Panc1 (cell line): ENCODE results near the gene ELK3. TPM values are rescaled to one million over a fixed set of nuclear protein-coding genes. Genes with fewer than 3 reads are reported as not detected.

Experiments used
- ATAC-seq: fragments of 200-7000 bp; cut with Tn5 transposase; 2 replicates; pipeline ENCODE4 v1.9.1; 2020; ENCODE audit warnings: mild to moderate bottlenecking, moderate library complexity
- BruUV-seq: library from RNA; stranded (reverse); fragments of 400-500 nt; replicated peaks from 2 replicates; lab custom pipeline; 2021; lab: Mats Ljungman, UMichigan
- CTCF ChIA-PET: fragments of 300-600 bp; sonication (Branson Sonifier 250); formaldehyde crosslinking; loops from one replicate; lab custom pipeline; 2022; ENCODE audit warnings: antibody characterized with exemption; lab: Charles Lee
- POLR2A ChIA-PET: fragments of 300-600 bp; sonication (Branson Sonifier 250); formaldehyde crosslinking; loops from one replicate; lab custom pipeline; 2022; ENCODE audit warnings: antibody characterized with exemption; lab: Charles Lee
- DNase-seq: peaks from one replicate; pipeline ENCODE4 v3.0.0-alpha.2; 2010; ENCODE audit warnings: low read depth, low spot score
- H3K27ac ChIP-seq: 2 replicates; pipeline ENCODE4 v1.5.1; 2011; ENCODE audit warnings: mild to moderate bottlenecking, low read length, inconsistent platforms
- H3K27me3 ChIP-seq: fragments of 200-500 bp; sonication (Bioruptor generic); 2 replicates; pipeline ENCODE4 v1.6.0; 2014; ENCODE audit warnings: low read length, inconsistent platforms; ENCODE audit not compliant: control insufficient read depth, insufficient read depth
- H3K36me3 ChIP-seq: fragments of 200-500 bp; sonication (Bioruptor generic); 2 replicates; pipeline ENCODE4 v1.5.1; 2014; ENCODE audit warnings: inconsistent platforms, mild to moderate bottlenecking, low read length, moderate library complexity; ENCODE audit not compliant: control insufficient read depth, insufficient read depth
- H3K4me1 ChIP-seq: 2 replicates; pipeline ENCODE4 v1.5.1; 2011; ENCODE audit warnings: inconsistent platforms, mild to moderate bottlenecking, low read length, moderate library complexity; ENCODE audit not compliant: control insufficient read depth, insufficient read depth
- H3K4me3 ChIP-seq, 2 experiments: 2 replicates each; pipeline ENCODE4 v1.5.1; 2011 to 2012; ENCODE audit warnings: low read depth in 2 of 2, low read length in 2 of 2, mild to moderate bottlenecking in 2 of 2, inconsistent platforms in 1 of 2, moderate library complexity in 1 of 2
- H3K9me3 ChIP-seq: fragments of 200-500 bp; sonication (Bioruptor generic); 2 replicates; pipeline ENCODE4 v1.5.1; 2014; ENCODE audit warnings: low read depth, mild to moderate bottlenecking, inconsistent platforms, low read length, moderate library complexity; ENCODE audit not compliant: control insufficient read depth, insufficient read depth
- POLR2AphosphoS5 ChIP-seq: IDR thresholded peaks from 2 replicates; pipeline ENCODE4 v1.6.1; 2012; ENCODE audit warnings: mild to moderate bottlenecking, low read depth, low read length, moderate library complexity
- SIN3A ChIP-seq: IDR thresholded peaks from 2 replicates; pipeline ENCODE4 v1.6.1; 2012; ENCODE audit warnings: low read depth, mild to moderate bottlenecking, low read length, moderate library complexity, borderline replicate concordance; ENCODE audit not compliant: insufficient read depth
- TCF7L2 ChIP-seq: IDR thresholded peaks from 2 replicates; pipeline ENCODE4 v1.6.1; 2011; ENCODE audit warnings: mild to moderate bottlenecking, low read depth, low read length, inconsistent platforms
- in situ Hi-C: cut with HindIII; loops from 2 replicates; pipeline ENCODE4 v1.10.0; 2016; ENCODE audit warnings: low sequenced_read_pairs, low pct_unique_long_range_greater_than_20kb
- intact Hi-C: fragments of 100-400 bp; cut with micrococcal nuclease; formaldehyde crosslinking; loops from one replicate; pipeline ENCODE4 v1.10.0; 2022; ENCODE audit not compliant: unreplicated experiment
- total RNA-seq: library from RNA; stranded (reverse); gene quantifications from one replicate; pipeline ENCODE4 v1.2.1, GENCODE V29; 2021; ENCODE audit not compliant: unreplicated experiment
- TF ChIP-seq, protein P1 (sequence below), 2 experiments: IDR thresholded peaks; 2 replicates each; pipeline ENCODE4 v1.6.1; 2011 to 2012; ENCODE audit warnings: low read depth in 2 of 2, control low read depth in 1 of 2, low read length in 1 of 2, mild to moderate bottlenecking in 1 of 2, moderate library complexity in 1 of 2; ENCODE audit not compliant: insufficient read depth in 1 of 2
- TF ChIP-seq, protein P2 (sequence below): fragments of 450-650 bp; IDR thresholded peaks from 2 replicates; pipeline ENCODE4 v1.5.1; 2017; ENCODE audit warnings: mild to moderate bottlenecking

ELK3 gene
- total RNA-seq, 1 experiment from 2014 or later: 25.1 TPM

DNA sequence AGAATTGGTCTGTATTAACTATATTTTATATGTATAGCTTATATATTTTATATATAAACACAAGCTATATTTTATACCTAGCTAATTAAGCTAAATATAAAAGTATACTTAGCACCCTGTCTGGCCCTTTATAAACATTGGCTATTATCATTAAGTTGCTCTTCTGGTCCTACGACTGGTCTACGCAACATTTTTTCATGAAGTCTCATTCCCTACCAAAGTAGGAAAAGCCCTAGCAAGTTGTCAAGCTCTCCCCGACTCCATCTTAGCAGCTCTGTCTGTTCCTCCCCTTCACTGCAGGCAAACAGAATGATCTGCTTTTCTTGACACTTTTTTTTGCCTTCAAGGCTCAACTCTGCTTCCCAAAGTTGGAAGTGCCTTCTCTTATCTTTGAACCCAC, 36.7 kb upstream of the ELK3 start:
- Histone ChIP-seq H3K9me3 (no peaks in the 10 kb centered on the region), H3K4me1 (no peaks in the 10 kb centered on the region), H3K27ac (no peak overlapping the region), H3K27me3 (no peaks in the 10 kb centered on the region), H3K36me3 (no peaks in the 10 kb centered on the region), H3K4me3 (no peak overlapping the region)
- BruUV-seq: no TSS peak
- intact Hi-C loops: no loop called here
- TF ChIP-seq POLR2AphosphoS5: no peak
- no peak for TF ChIP-seq SIN3A
- TF ChIP-seq TCF7L2: no peak
- TF ChIP-seq, protein P1, sequence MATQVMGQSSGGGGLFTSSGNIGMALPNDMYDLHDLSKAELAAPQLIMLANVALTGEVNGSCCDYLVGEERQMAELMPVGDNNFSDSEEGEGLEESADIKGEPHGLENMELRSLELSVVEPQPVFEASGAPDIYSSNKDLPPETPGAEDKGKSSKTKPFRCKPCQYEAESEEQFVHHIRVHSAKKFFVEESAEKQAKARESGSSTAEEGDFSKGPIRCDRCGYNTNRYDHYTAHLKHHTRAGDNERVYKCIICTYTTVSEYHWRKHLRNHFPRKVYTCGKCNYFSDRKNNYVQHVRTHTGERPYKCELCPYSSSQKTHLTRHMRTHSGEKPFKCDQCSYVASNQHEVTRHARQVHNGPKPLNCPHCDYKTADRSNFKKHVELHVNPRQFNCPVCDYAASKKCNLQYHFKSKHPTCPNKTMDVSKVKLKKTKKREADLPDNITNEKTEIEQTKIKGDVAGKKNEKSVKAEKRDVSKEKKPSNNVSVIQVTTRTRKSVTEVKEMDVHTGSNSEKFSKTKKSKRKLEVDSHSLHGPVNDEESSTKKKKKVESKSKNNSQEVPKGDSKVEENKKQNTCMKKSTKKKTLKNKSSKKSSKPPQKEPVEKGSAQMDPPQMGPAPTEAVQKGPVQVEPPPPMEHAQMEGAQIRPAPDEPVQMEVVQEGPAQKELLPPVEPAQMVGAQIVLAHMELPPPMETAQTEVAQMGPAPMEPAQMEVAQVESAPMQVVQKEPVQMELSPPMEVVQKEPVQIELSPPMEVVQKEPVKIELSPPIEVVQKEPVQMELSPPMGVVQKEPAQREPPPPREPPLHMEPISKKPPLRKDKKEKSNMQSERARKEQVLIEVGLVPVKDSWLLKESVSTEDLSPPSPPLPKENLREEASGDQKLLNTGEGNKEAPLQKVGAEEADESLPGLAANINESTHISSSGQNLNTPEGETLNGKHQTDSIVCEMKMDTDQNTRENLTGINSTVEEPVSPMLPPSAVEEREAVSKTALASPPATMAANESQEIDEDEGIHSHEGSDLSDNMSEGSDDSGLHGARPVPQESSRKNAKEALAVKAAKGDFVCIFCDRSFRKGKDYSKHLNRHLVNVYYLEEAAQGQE (IDR thresholded peaks at IDR 0.05; ENCODE audit: insufficient read depth in 1 of 2, low read depth in 2 of 2, low read length in 1 of 2): no peak
- TF ChIP-seq, protein P2, sequence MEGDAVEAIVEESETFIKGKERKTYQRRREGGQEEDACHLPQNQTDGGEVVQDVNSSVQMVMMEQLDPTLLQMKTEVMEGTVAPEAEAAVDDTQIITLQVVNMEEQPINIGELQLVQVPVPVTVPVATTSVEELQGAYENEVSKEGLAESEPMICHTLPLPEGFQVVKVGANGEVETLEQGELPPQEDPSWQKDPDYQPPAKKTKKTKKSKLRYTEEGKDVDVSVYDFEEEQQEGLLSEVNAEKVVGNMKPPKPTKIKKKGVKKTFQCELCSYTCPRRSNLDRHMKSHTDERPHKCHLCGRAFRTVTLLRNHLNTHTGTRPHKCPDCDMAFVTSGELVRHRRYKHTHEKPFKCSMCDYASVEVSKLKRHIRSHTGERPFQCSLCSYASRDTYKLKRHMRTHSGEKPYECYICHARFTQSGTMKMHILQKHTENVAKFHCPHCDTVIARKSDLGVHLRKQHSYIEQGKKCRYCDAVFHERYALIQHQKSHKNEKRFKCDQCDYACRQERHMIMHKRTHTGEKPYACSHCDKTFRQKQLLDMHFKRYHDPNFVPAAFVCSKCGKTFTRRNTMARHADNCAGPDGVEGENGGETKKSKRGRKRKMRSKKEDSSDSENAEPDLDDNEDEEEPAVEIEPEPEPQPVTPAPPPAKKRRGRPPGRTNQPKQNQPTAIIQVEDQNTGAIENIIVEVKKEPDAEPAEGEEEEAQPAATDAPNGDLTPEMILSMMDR: no peak
- in situ Hi-C loops: no loop called here
- ChIA-PET CTCF (no interaction called here), POLR2A (interaction anchor here (0.6 to 0.8 kb wide), 2 partner anchors 54 to 381 kb away, joined by 3 to 4 read pairs; no protein-coding TSS in a partner anchor)
- DNase-seq (no peak), ATAC-seq (no peak)

DNA sequence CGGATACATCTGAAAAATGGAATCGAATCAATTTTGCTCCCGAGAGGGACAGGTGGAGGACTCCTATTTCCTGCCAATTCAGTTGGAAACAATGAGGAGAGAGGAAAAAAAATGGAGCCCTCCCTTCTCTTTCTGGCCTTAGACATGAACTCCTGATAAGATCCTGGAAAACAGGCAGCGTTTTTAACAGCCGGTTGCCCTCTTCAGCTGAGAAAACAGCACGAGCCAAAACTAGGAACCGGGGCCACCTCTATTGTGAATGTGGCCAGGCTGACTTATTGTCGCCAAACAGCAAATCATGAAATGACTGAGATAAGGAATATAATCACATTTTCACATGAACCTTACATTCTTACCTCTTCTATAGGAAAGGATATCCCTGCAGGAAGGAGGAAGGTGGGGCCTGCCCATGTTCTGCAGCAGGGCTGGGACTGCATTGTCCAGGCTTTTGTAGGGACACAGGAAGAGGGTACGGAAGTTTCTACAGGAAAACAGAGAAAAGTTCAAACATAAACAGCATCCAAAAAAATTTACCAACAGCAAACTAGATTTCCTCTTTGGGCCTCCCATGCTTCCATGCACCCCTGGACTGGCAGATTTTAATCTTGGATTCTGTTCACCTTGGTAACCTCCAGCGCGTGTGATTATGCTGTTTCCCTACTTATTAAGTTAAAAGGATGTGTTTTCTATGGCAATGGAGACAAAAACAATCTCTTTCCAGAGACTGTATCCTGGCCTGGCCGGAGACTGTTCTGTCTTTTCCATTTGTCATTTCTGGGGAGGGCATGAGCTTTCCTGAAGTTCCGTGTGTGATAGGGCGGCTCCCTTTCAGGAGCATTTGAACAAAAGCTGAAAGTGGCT, 29.0 kb upstream of the ELK3 start:
- in situ Hi-C loops (no loop called here), intact Hi-C loops (no loop called here)
- DNase-seq (no peak), ATAC-seq (no peak)
- BruUV-seq: no TSS peak
- Histone ChIP-seq H3K4me1 (no peaks in the 10 kb centered on the region), H3K27me3 (no peaks in the 10 kb centered on the region), H3K27ac (no peak overlapping the region), H3K9me3 (no peaks in the 10 kb centered on the region), H3K36me3 (no peaks in the 10 kb centered on the region), H3K4me3 (no peak overlapping the region)
- CTCF ChIA-PET: interaction anchor here (0.7 kb wide), 1 partner anchor 235 kb away, joined by 3 read pairs; the partner anchor contains the start of gene CDK17
- POLR2A ChIA-PET: no interaction called here
- TF ChIP-seq TCF7L2: no peak
- TF ChIP-seq SIN3A: no peak
- TF ChIP-seq POLR2AphosphoS5: no peak
- TF ChIP-seq, protein P1 (IDR thresholded peaks at IDR 0.05; ENCODE audit: insufficient read depth in 1 of 2, low read depth in 2 of 2, low read length in 1 of 2): no peak
- TF ChIP-seq, protein P2: no peak
